Measurements from ENCODE around the gene MSRB3.
"Not testable (repeated sequence)": the region's sequence is repeated elsewhere in the genome, so short reads cannot be mapped to it uniquely, and the experiment has no call there.

Gene MSRB3

DNA sequence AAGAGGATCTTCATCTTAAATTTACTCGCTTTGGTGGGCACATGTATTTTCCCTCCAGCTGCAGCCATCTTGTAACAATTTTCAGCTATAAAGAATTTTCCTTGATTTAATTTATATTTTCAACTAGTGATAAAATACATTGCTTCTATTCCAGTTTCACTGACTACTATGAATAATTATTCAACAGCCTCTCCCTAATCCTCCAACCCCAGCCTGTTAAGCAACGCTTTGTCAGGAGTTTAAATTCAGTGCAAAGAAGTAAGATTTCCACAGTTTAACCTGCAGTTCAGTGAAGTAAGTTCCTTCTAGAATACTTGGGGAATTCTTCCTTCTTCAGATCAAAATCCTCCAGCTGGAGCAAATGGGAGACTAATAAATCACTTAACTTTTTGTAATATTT, 180.2 kb downstream of the MSRB3 start:
- no peak for DNase-seq (ENCODE audit: low spot score)

GRCh38 chr12:65459545-65459944, 181.1 kb downstream of the MSRB3 start:
- DNase-seq (ENCODE audit: low spot score): no peak

DNA sequence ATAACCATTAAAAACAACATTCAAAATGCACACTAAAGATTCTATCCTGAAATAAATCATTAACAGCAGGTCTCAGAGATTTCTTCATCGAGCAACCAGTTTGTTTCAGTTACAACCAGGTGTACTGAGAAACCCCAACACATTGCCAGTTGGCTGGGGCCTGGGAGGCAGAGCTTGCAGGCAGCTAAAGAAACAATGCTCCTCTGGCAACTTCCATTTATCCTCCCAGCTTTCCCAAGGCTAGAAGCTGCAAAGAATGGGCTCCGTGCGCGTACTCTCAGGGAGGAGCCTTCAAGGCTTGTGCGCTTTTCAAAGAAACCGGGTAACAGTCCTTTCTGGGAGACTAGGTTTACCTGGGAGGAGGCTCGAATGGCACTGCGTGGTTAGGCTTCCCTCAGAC, 181.6 kb downstream of the MSRB3 start:
- DNase-seq (ENCODE audit: low spot score): no peak

DNA sequence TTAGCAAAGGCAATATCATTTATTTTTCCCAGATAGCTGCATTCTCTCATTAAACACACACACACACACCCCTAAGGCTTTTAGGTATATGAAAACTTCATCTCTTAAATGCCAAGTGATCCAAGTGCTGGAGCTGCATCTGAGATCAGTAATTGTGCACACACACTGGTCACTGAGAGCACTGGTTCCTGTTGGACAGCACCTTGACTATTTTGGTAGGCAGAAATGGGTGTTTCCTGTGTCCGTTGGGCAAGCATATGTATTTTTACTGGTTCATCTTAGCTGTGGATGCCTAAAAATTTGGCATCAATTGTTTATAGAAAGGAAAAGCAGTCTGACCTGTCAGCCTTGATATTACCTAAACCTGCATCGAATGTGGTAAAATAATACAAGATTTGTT, 182.5 kb downstream of the MSRB3 start:
- no peak for DNase-seq (ENCODE audit: low spot score)

DNA sequence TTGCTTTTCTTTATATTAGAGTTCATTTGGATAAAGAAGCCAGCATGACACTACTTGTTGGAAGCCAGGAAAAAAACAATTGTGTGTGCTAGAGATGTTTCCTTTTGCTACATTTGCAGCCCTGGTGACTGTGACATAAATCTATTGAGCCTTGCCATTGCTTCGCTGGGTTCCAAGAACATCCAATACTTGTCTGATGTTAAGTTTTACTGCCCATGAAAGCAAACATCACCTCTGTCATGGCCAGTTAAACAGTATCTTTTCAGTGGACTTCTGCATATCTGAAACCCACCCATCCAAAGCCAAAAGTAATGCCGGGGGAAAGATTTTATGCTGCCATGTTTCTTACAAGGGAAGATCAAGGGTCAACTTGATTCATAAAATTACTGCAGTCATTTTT, 184.0 kb downstream of the MSRB3 start:
- DNase-seq (ENCODE audit: low spot score): no peak

- no peak for DNase-seq (ENCODE audit: low spot score)
Observed at GRCh38 chr12:65463082-65463481, 184.6 kb downstream of the MSRB3 start.

DNA sequence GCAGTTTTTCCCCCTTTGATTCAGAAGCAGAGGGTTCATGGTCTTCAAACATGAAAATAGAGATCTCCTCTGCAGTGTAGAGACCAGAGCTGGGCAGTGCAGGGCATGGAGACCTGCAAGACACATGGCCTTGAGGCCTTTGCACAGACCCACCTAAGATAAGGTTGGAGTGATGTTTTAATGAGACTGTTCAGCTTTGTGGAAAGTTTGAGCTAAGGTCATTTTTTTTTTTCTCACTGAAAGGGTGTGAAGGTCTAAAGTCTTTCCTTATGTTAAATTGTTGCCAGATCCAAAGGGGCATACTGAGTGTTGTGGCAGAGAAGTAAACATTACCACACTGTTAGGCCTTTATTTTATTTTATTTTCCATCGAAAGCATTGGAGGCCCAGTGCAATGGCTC, 185.1 kb downstream of the MSRB3 start:
- no peak for DNase-seq (ENCODE audit: low spot score)

- DNase-seq (ENCODE audit: low spot score): no peak
Observed at GRCh38 chr12:65464930-65465329, 186.4 kb downstream of the MSRB3 start.

DNA sequence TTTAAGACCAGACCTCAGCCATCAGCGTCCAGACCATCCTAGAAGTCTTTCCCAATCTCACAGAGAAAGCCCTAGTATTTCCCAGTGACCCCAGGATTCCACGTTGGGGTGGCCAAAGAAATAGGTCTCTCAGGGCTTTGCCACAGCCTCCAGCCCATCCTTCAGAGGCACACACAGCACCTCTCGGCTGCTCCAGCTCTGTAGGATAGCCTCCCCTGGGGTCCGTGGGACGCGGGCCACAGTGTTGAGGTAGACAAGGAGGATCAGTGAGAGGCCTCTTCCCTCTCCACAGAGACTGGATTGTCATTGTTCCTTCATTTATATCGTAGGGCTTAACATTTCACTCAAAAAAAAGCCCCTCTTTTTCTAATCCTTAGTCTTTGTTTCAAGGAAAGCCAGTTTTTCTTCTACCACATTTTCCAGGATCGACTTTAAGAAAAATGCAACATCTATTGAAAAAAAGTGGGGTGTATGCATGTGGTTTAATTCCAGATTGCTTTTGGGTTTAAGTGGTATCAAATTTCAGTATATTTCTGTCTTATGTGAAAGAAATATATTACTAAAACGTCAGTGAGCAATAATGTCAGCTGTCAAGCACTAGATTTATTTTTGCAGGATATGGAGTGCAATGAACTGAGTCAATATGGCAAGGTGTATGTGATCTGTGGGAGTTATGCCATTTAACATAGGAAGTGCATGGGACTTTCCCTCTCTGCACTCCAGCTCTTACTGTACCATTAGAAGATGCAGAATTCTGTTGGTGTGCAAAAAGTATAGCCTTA, 187.5 kb downstream of the MSRB3 start:
- DNase-seq (ENCODE audit: low spot score): no peak

DNA sequence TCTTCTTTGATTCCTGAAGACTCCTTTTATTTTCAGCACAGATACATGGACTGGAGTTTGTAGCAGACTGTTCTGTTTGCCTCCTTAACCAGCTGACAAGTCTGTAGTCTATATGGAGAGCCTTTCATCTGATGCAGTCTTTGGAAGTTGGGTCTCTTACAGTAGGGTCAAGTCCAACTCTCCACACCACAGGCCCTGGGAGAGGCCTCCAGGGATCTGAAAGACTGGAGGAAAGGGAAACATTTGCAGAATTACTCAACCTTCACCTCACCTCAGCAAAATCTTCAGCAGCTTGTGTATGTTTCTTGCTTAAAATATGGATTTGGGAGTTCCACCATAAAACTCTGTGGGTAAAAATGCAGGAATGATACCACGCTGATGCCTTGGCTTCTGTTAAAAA, 188.4 kb downstream of the MSRB3 start:
- DNase-seq (ENCODE audit: low spot score): no peak

- no peak for DNase-seq (ENCODE audit: low spot score)
Observed at GRCh38 chr12:65470256-65470655, 191.8 kb downstream of the MSRB3 start.

DNA sequence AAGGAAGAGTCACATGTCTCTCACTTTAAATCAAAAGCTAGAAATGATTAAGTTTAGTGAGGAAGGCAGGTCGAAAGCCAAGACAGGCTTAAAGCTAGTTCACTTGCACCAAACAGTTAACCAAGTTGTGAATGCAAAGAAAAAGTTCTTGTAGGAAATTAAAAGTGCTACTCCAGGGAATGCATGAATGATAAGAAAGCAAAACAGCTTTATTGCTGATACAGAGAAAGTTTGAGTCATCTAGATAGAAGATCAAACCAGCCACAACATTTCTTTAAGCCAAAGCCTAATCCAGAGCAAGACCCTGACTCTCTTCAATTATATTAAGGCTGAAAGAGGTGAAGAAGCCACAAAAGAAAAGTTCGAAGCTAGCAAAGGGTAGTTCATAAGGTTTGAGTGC, 193.6 kb downstream of the MSRB3 start:
- no peak for DNase-seq (ENCODE audit: low spot score)

DNA sequence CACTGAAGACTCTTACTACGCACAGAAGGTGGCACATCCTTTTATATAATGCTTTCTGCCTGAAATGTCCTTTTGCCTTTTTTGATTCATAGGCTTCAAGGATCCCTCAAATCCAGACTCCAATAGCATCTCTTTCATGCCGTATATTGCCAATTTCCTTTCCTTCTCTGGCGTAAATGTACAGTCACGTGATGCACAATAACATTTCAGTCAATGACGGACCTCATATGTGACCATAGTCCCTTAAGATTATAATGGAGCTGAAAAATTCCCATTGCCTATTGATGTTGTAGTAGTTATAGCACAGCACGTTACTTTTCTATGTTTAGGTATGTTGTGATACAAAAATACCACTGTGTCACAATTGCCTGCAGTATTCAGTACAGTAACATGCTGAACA, 196.3 kb downstream of the MSRB3 start:
- DNase-seq (ENCODE audit: low spot score): no peak

GRCh38 chr12:65477721-65478120, 199.2 kb downstream of the MSRB3 start:
- DNase-seq (ENCODE audit: low spot score): no peak

DNA sequence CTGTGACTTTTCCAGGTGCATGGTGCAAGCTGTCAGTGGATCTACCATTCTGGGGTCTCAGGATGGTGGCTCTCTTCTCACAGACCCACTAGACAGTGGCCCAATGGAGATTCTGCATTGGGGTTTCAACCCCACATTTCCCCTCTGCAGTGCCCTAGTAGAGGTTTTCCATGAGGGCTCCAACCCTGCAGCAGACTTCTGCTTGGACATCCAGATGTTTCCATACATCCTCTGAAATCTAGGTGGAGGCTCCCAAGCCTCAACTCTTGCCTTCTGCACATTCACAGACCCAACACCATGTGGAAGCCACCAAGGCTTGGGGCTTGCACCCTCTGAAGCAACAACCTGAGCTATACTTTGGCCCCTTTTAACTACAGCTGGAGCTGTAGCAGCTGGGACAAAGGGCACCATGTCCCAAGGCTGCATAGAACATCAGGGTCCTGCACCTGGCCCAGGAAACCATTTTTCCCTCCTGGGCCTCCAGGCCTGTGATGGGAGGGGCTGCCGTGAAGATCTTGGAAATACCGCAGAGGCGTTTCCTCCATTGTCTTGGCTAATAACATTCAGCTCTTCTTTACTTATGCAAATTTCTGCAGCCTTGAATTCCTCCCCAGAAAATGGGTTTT, 205.5 kb downstream of the MSRB3 start:
- DNase-seq (ENCODE audit: low spot score): not testable (repeated sequence)

GRCh38 chr12:65488197-65488596, 209.7 kb downstream of the MSRB3 start:
- no peak for DNase-seq (ENCODE audit: low spot score)

DNA sequence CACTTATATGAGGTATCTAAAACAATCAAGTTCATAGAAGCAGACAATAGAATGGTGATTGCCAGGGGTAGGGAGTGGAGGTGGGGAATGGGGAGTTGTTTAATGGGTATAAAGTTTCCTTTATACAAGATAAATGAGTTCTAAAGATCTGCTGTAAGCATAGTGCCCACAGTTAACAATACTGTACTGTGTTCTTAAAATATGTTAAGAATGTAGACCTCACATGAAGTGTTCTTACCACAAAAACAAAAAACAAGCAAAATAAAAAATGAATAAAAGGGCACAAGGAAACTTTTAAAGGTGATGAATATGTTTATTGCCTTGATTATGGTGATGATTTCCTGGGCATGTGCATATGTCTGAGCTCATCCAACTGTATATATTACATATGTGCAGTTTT, 211.8 kb downstream of the MSRB3 start:
- no peak for DNase-seq (ENCODE audit: low spot score)

- DNase-seq (ENCODE audit: low spot score): no peak
Observed at GRCh38 chr12:65492998-65493912, 214.8 kb downstream of the MSRB3 start.

- no peak for DNase-seq (ENCODE audit: low spot score)
Observed at GRCh38 chr12:65493913-65494245, 215.4 kb downstream of the MSRB3 start.

GRCh38 chr12:65494537-65494936, 216.1 kb downstream of the MSRB3 start:
- no peak for DNase-seq (ENCODE audit: low spot score)

DNA sequence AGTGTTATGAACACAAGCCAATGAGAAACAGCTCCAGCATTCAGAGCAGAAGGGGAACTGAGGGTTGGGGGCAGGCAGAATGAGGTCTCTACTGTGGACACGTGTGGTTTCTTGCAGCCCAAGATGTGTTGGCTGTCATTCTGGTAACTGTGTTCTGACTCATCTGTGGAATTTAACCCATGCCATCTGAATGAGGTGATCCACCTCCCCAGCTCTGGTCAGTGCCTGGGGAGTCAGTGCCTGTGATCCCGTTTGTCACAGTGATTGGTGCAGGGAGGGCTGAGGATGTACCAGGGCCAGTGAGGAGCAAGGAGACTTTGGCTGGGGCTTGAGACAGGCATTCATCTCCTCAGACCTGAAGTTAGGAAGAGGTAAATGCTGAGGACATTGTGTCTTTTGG, 216.8 kb downstream of the MSRB3 start:
- DNase-seq (ENCODE audit: low spot score): no peak

DNA sequence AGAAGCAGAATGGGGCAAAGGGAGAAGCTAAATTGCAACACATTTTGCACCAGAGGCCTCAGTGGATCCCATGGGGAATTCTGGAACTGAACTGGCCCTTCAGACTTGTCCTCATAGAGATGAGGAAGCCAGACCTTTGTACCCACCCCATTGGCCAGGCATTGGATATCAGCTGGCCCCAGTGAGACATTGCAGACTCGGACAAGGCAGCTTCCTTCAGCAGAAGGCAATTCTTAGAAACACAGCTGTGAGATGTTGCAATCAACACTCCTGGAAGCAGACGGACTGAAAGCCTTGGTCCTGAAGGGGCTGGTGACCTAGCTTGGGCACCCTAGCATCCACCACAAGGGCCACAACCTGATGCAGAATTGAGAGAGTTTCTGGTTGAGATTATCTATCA, 218.1 kb downstream of the MSRB3 start:
- no peak for DNase-seq (ENCODE audit: low spot score)

DNA sequence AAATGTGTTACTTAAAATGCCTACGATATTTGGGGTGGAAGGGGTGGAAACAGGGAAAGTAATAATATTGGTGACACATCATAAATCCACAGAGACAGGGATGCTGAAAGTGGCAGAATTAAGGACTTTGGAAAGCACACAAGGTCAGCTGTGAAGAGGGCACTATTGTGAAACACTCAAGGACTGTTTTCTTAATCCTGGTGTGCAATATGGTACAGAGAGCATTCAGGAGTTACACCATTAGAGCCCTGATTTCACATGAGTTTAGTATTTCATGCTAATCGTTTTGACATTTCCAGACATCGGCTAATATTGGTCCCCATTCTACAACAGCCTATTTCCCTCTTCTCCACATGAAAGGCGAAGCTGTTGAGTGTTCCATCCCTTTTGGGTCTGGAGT, 219.2 kb downstream of the MSRB3 start:
- no peak for DNase-seq (ENCODE audit: low spot score)

Data from CD4-positive, alpha-beta T cell treated with Interleukin-6 at 100 ng/mL for 8 hours (primary cell).